GM21786 (cell line): Measurements from ENCODE around the gene KCNK13.
"Not testable (repeated sequence)": the region's sequence is repeated elsewhere in the genome, so short reads cannot be mapped to it uniquely, and the experiment has no call there.

ENCODE experiments used
- ATAC-seq: cut with Tn5 transposase; IDR thresholded peaks from one replicate; pipeline ENCODE4 v1.9.1; 2021; ENCODE audit not compliant: unreplicated experiment

KCNK13 gene

GRCh38 chr14:90061685-90062126, at the start of gene KCNK13:
KCNK13 (plus strand) TSS chr14:90061994; CDS start chr14:90062206, 212 bp downstream.
- ATAC-seq: no peak

GRCh38 chr14:90017371-90017770, 44.4 kb upstream of the KCNK13 start:
- ATAC-seq: no peak

GRCh38 chr14:90019824-90020523, 41.8 kb upstream of the KCNK13 start:
- ATAC-seq: no peak

GRCh38 chr14:90023176-90023896, 38.5 kb upstream of the KCNK13 start:
- ATAC-seq: no peak

GRCh38 chr14:90024910-90025309, 36.9 kb upstream of the KCNK13 start:
- no peak for ATAC-seq

GRCh38 chr14:90026608-90027007, 35.2 kb upstream of the KCNK13 start:
- ATAC-seq: not testable (repeated sequence)

GRCh38 chr14:90027842-90028241, 34.0 kb upstream of the KCNK13 start:
- ATAC-seq: no peak

- no peak for ATAC-seq
These were observed 27.6 kb upstream of the KCNK13 start for GRCh38 chr14:90034156-90034555.

- no peak for ATAC-seq
These were observed 26.8 kb upstream of the KCNK13 start for GRCh38 chr14:90034835-90035525.

- no peak for ATAC-seq
These were observed 22.4 kb upstream of the KCNK13 start for GRCh38 chr14:90039253-90040010.

GRCh38 chr14:90040411-90040810, 21.4 kb upstream of the KCNK13 start:
- ATAC-seq: no peak

GRCh38 chr14:90042496-90043252, 19.1 kb upstream of the KCNK13 start:
- ATAC-seq: no peak

GRCh38 chr14:90045616-90046015, 16.2 kb upstream of the KCNK13 start:
- ATAC-seq: no peak

GRCh38 chr14:90049390-90049789, 12.4 kb upstream of the KCNK13 start:
- no peak for ATAC-seq

GRCh38 chr14:90050271-90050670, 11.5 kb upstream of the KCNK13 start:
- no peak for ATAC-seq

GRCh38 chr14:90053044-90053443, 8.8 kb upstream of the KCNK13 start:
- ATAC-seq: no peak

- no peak for ATAC-seq
These were observed 7.0 kb upstream of the KCNK13 start for GRCh38 chr14:90054803-90055202.

- ATAC-seq: no peak
These were observed 5.0 kb upstream of the KCNK13 start for GRCh38 chr14:90056826-90057225.

GRCh38 chr14:90058876-90059458, 2.8 kb upstream of the KCNK13 start:
- ATAC-seq: no peak
